ENCODE data around the gene ACOT11. TPM values are rescaled to one million over a fixed set of nuclear protein-coding genes. Genes with fewer than 3 reads are reported as not detected.

Gene ACOT11
- total and polyA plus RNA-seq, 7 donors, result 8.9 to 40.9 (median 22.1) TPM

DNA sequence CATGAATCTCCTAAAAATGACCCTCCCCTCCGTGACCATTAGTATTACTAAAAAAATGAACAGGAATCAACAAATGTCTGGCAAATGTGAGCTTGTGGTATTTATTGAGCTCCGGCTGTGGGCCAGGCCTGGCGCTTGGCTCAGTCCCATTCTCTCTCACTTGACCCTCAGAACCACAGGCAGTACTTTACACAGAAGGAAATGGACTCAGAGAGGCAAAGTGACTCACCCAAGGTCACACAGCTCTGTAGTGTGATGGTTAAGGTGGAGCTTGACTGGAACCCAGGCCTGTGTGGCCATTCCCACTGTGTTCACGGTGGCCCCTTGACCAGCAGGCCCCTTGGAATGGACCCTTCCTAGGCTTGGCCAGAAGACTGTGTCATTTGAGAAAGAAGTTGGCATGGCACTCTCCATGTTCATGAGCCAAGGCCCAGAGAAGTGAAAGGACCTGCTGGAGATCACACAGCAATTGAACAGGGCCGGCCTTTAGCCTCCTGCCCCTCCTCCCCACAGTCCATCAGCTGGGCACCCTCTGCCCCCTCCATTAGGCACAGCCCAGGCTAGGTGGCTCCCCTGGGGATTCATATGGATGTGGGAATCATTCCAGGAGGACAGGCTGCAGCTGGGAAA, 43.2 kb downstream of the ACOT11 start:
- H3K36me3 ChIP-seq, result peaks cover 8 to 39% (median 16%) of the 10 kb centered on the region in 4 donors
- no peaks in the 10 kb centered on the region for H3K27me3 ChIP-seq
- WGBS, 2 donors, result 95% methylated on average over 5 of the region's 5 CpGs
- no peak overlapping the region for H3K27ac ChIP-seq
- H3K4me3 ChIP-seq, result no peak overlapping the region
- DNase-seq, result no peak
- intact Hi-C loops (cut with DNase I), result no loop called here
- H3K4me1 ChIP-seq, result no peaks in the 10 kb centered on the region
- H3K9me3 ChIP-seq, result no peaks in the 10 kb centered on the region
- TF ChIP-seq POLR2AphosphoS5 (IDR thresholded peaks at IDR 0.05) (no peak), POLR2A (IDR thresholded peaks at IDR 0.05) (no peak), EP300 (IDR thresholded peaks at IDR 0.05) (no peak)
- TF ChIP-seq, protein P1, sequence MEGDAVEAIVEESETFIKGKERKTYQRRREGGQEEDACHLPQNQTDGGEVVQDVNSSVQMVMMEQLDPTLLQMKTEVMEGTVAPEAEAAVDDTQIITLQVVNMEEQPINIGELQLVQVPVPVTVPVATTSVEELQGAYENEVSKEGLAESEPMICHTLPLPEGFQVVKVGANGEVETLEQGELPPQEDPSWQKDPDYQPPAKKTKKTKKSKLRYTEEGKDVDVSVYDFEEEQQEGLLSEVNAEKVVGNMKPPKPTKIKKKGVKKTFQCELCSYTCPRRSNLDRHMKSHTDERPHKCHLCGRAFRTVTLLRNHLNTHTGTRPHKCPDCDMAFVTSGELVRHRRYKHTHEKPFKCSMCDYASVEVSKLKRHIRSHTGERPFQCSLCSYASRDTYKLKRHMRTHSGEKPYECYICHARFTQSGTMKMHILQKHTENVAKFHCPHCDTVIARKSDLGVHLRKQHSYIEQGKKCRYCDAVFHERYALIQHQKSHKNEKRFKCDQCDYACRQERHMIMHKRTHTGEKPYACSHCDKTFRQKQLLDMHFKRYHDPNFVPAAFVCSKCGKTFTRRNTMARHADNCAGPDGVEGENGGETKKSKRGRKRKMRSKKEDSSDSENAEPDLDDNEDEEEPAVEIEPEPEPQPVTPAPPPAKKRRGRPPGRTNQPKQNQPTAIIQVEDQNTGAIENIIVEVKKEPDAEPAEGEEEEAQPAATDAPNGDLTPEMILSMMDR (IDR thresholded peaks at IDR 0.05), result no peak

DNA sequence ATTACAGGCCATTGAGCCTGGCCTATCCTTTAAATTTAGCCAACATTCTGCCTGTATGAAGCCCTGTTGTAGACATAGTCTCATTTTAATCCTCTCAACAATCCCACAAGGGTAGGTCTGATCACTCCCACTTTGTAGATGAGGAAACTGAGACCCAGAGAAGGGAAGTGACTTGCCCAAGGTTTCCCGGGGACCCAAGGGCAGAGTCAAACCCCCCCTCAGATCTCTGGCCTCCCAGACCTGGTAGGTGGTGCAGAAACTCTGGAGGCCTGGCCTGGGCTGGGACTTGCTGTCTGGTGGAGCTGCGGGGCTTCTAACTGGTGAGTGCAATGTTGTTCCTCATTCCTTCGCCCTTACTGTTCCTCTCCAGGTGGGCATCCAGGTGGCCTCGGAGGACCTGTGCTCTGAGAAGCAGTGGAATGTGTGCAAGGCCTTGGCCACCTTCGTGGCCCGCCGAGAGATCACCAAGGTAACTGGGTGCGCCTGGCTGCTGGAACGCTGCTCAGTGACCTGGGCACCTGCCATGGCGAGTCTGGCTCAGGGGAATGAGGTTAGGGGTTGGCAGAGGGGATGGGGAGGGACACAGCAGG, 45.6 kb downstream of the ACOT11 start:
- DNase-seq, result no peak

DNA sequence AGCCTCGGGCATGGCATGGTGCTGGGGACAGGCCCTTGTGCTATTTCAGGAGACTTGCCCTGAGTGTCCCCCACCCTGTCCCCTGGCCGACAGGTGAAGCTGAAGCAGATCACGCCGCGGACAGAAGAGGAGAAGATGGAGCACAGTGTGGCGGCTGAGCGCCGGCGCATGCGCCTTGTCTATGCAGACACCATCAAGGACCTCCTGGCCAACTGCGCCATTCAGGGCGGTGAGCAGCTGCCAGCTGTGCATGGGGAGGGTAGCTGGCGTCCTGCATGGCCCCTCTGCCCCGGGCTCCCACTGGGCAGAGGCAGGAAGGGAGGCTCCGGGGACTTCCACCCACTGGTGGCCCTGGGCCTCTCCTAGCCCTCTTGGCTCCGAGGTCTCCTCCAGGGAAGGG, 46.4 kb downstream of the ACOT11 start:
- TF ChIP-seq POLR2A (IDR thresholded peaks at IDR 0.05) (no peak), POLR2AphosphoS5 (IDR thresholded peaks at IDR 0.05) (no peak), EP300 (IDR thresholded peaks at IDR 0.05) (no peak)
- TF ChIP-seq, protein P1 (IDR thresholded peaks at IDR 0.05), result no peak
- intact Hi-C loops (cut with DNase I), result no loop called here
- WGBS, 2 donors, result 92 to 96% methylated on average over 16 of the region's 16 CpGs
- no peaks in the 10 kb centered on the region for H3K4me1 ChIP-seq
- no peaks in the 10 kb centered on the region for H3K27me3 ChIP-seq
- H3K36me3 ChIP-seq, result peaks cover 12 to 56% (median 23%) of the 10 kb centered on the region in 4 donors
- no peaks in the 10 kb centered on the region for H3K9me3 ChIP-seq
- DNase-seq, result no peak
- no peak overlapping the region for H3K27ac ChIP-seq
- H3K4me3 ChIP-seq, result no peak overlapping the region

More for the DNA sequence above, 45.6 kb downstream of the ACOT11 start:
- H3K9me3 ChIP-seq, result no peaks in the 10 kb centered on the region
- H3K36me3 ChIP-seq, result peaks cover 12 to 54% (median 22%) of the 10 kb centered on the region in 4 donors
- H3K27me3 ChIP-seq, result no peaks in the 10 kb centered on the region
- H3K4me1 ChIP-seq, result no peaks in the 10 kb centered on the region
- 92 to 93% methylated on average over 10 of the region's 10 CpGs for WGBS, 2 donors
- no peak overlapping the region for H3K4me3 ChIP-seq
- no peak overlapping the region for H3K27ac ChIP-seq
- intact Hi-C loops (cut with DNase I), result no loop called here
- no peak for TF ChIP-seq POLR2AphosphoS5 (IDR thresholded peaks at IDR 0.05)
- TF ChIP-seq, protein P1 (IDR thresholded peaks at IDR 0.05), result no peak
- TF ChIP-seq EP300 (IDR thresholded peaks at IDR 0.05), result no peak
- TF ChIP-seq POLR2A (IDR thresholded peaks at IDR 0.05), result no peak

- no peak for TF ChIP-seq EP300 (IDR thresholded peaks at IDR 0.05)
- no peak for TF ChIP-seq POLR2AphosphoS5 (IDR thresholded peaks at IDR 0.05)
- TF ChIP-seq, protein P1 (IDR thresholded peaks at IDR 0.05), result no peak
- no peak for TF ChIP-seq POLR2A (IDR thresholded peaks at IDR 0.05)
- Histone ChIP-seq H3K9me3 (no peaks in the 10 kb centered on the region), H3K4me1 (no peaks in the 10 kb centered on the region), H3K4me3 (no peak overlapping the region), H3K27me3 (no peaks in the 10 kb centered on the region), H3K36me3 (peaks cover 12 to 54% (median 25%) of the 10 kb centered on the region in 4 donors), H3K27ac (no peak overlapping the region)
- DNase-seq, result no peak
- 89 to 96% methylated on average over 3 of the region's 3 CpGs for WGBS, 2 donors
- intact Hi-C loops (cut with DNase I), result no loop called here
These were observed 48.0 kb downstream of the ACOT11 start for GRCh38 chr1:54595956-54596498.

All from sigmoid colon (tissue), 7 donors.